HG03521 (cell line): ENCODE data around the gene ANKRD42.

Source experiments
- ATAC-seq: cut with Tn5 transposase; IDR thresholded peaks from one replicate; pipeline ENCODE4 v1.9.1; 2021; ENCODE audit warnings: mild to moderate bottlenecking, moderate library complexity; ENCODE audit not compliant: unreplicated experiment

The ANKRD42 gene

DNA sequence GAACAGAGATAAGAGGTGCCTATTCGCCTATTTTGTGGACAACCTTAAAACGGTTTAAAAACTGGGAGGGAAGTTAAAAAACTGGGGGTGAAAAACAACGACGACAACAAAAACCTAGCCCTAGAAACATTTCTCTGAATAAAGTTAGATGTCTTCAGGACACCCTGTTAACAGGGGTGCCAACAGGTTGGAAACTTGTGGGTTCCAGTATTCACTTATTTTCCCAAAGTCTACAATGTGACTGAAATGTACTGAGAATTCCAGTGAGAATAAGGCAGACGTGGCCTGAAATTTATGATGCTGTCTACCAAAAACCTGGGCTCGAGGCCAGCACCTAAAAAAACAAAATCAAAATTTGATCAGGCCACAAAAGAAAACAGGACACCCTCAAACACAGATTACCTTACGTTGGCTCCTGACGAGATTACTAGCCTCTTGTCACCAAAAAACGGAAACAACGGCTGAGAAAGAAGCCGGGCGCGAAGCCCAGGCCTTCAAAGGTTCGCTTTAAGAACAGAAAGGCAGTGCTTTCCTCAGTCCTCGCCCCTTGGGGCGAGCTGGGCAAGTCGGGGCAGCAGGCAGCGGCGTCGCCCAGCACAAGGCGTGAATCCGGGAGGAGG lies 91.7 kb downstream of the ANKRD42 start:
- peak; percentile 27 for ATAC-seq

- peak; percentile 89 for ATAC-seq
Measured at GRCh38 chr11:83285771-83286528, 92.4 kb downstream of the ANKRD42 start, which contains the start of gene CCDC90B. CCDC90B (minus strand) TSS chr11:83286367; CDS start chr11:83285972, 395 bp downstream.

DNA sequence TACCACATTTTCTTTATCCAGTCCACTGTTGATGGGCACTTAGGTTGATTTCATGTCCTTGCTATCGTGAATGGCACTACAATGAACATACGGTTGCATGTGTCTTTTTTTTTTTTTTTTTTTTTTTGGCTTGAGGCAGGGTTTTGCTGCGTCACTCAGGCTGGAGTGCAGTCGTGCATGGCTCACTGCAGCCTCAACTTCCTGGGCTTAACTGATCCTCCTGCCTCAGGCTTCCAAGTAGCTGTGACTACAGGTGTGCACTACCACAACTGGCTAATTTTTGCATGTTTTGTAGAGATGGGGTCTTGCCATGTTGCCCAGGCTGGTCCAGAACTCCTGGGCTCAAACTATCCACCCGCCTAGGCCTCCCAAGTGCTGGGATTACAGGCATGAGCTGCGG lies 94.1 kb downstream of the ANKRD42 start:
- ATAC-seq: no peak

- peak; percentile 63 for ATAC-seq
Measured at GRCh38 chr11:83292709-83293456, 99.4 kb downstream of the ANKRD42 start.

DNA sequence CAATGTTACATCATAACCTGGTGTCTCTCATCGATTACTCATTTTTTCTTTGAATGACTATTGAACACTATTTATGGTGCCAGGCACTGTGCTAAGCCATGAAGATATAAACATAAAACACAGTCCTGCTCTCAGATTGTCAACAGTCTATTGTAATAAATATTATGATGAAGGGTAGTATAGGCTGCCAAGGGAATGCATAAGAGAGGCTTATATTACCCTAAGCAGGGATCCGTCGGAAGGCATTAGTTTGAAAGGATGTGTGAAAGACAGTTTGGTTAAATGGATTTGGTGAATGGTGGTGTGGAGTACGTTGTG lies 99.9 kb downstream of the ANKRD42 start:
- ATAC-seq: no peak

DNA sequence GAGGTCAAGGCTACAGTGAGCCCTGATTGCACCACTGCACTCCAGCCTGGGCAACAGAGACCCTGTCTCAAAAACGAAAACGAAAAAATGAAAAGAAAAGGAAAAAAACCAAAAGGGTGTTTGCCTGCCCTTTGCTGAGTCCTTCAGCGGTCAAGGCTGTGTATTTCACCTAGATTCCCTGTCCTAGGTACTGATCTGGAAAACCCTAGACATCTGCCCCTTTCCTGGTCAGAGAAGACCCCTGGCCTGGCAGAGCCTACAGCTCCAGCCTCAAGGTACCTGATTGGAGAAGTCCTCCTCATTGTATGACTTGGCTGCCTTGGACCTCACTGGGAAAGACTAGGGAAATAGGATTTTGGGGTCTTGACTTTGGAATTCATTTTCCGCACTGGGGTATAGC lies 100.7 kb downstream of the ANKRD42 start:
- no peak for ATAC-seq
